ENCODE data around the gene WDR27. TPM values are rescaled to one million over a fixed set of nuclear protein-coding genes. Genes with fewer than 3 reads are reported as not detected.

The WDR27 gene
- total and polyA plus RNA-seq, 10 of the 15 experiments (the other 5 are each of a cell fraction or from before 2014, with no cell fraction given): 1.9 to 33.2 (median 19.0) TPM

DNA sequence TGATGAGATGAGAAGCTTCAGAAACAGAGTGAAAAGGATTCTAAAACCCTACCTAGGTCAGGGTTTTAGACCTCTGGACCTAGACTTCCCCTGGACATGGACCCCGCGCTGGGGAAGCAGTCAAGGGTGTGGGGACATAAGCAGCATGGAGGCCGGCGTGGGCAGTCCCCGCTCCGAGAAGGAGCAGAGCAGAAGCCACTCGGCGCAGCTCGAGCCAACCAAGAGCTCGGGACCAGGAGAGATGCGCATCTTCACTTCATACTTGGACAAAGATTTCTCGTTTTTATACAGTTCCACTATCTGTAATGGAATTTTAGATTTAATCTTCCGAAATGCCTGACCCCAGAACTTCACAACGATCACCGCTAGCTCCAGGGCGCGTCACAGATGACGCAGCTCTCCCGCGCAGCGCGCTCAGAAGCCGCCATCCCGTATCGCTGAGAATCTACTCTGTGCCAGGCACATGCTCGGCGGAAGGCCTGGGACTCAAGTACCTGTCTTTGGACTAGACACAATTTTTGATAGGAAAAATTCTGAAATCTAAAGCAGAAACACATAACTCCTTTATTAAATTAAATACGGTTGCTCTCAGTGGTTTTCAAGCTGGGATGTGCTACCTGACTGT lies 60.3 kb downstream of the WDR27 start:
- WGBS (ENCODE audit: insufficient coverage, insufficient replicate concordance, low lambda C conversion rate, missing lambda C conversion rate): 97% methylated on average over 28 of the region's 28 CpGs
- no peak overlapping the region for H3K9ac ChIP-seq (ENCODE audit: control insufficient read depth, insufficient read depth, low read length)

DNA sequence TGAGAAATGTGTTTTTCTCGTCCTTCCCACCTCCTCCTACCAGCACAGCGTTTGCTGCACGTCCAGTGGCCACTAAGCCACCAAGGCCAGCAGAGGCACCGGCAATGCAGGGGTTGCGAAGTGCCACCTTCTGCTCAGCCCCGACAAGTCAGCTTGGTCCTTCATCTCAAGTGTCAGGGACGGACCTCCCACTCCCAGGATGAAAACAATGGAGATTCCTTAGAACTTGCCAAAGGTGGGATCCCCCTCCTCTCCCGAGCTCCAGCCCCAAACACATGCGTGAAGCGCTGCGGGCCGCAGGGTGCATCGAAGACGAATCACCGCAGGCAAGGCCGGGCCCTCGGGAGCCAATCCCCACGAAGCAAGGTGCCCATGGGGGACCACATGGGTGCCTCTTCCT lies 60.8 kb downstream of the WDR27 start:
- H3K36me3 ChIP-seq (ENCODE audit: control insufficient read depth in 2 of 2, insufficient read depth in 2 of 2, low read length in 1 of 2): no peaks in the 10 kb centered on the region
- RAD21 ChIA-PET (ENCODE audit: unreplicated experiment): no interaction called here
- H3K27me3 ChIP-seq (replicated peaks in 1 of 2; ENCODE audit: control insufficient read depth in 2 of 2, insufficient read depth in 2 of 2, low read length in 1 of 2): no peaks in the 10 kb centered on the region
- BruUV-seq (replicated peaks): no TSS peak
- 89% methylated on average over 18 of the region's 18 CpGs for WGBS (ENCODE audit: insufficient coverage, insufficient replicate concordance, low lambda C conversion rate, missing lambda C conversion rate)
- no peak overlapping the region for H3K4me3 ChIP-seq
- H3K4me1 ChIP-seq (ENCODE audit: control insufficient read depth, insufficient read depth, low read length): no peaks in the 10 kb centered on the region
- SMC1A ChIA-PET (ENCODE audit: uncharacterized antibody, unreplicated experiment): no interaction called here
- H3K9ac ChIP-seq (ENCODE audit: control insufficient read depth, insufficient read depth, low read length): no peak overlapping the region
- ATAC-seq (no peak), DNase-seq (ENCODE audit: low read depth, low spot score) (no peak), FAIRE-seq (no peak)
- H3K79me2 ChIP-seq (ENCODE audit: control insufficient read depth, insufficient read depth, low read length): no peaks in the 10 kb centered on the region
- H4K20me1 ChIP-seq (ENCODE audit: control insufficient read depth, insufficient read depth): no peaks in the 10 kb centered on the region
- H3K4me2 ChIP-seq (ENCODE audit: control insufficient read depth, insufficient read depth): no peak overlapping the region
- intact Hi-C loops (cut with micrococcal nuclease; ENCODE audit: unreplicated experiment): no loop called here
- in situ Hi-C loops (cut with MboI): no loop called here
- POLR2A ChIA-PET: no interaction called here
- H2AFZ ChIP-seq (ENCODE audit: control insufficient read depth, low read depth, low read length): no peak overlapping the region
- no peak overlapping the region for H3K27ac ChIP-seq (ENCODE audit: control insufficient read depth, insufficient read depth)
- H3K9me3 ChIP-seq (replicated peaks; ENCODE audit: control insufficient read depth, insufficient read depth, low read length): no peaks in the 10 kb centered on the region
- CTCF ChIA-PET: no interaction called here
- TF ChIP-seq, protein P1, sequence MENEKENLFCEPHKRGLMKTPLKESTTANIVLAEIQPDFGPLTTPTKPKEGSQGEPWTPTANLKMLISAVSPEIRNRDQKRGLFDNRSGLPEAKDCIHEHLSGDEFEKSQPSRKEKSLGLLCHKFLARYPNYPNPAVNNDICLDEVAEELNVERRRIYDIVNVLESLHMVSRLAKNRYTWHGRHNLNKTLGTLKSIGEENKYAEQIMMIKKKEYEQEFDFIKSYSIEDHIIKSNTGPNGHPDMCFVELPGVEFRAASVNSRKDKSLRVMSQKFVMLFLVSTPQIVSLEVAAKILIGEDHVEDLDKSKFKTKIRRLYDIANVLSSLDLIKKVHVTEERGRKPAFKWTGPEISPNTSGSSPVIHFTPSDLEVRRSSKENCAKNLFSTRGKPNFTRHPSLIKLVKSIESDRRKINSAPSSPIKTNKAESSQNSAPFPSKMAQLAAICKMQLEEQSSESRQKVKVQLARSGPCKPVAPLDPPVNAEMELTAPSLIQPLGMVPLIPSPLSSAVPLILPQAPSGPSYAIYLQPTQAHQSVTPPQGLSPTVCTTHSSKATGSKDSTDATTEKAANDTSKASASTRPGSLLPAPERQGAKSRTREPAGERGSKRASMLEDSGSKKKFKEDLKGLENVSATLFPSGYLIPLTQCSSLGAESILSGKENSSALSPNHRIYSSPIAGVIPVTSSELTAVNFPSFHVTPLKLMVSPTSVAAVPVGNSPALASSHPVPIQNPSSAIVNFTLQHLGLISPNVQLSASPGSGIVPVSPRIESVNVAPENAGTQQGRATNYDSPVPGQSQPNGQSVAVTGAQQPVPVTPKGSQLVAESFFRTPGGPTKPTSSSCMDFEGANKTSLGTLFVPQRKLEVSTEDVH (IDR thresholded peaks at IDR 0.05; ENCODE audit: low read depth, partially characterized antibody): no peak
- TF ChIP-seq MTA2 (IDR thresholded peaks at IDR 0.05; ENCODE audit: low read depth): no peak
- TF ChIP-seq, protein P2, sequence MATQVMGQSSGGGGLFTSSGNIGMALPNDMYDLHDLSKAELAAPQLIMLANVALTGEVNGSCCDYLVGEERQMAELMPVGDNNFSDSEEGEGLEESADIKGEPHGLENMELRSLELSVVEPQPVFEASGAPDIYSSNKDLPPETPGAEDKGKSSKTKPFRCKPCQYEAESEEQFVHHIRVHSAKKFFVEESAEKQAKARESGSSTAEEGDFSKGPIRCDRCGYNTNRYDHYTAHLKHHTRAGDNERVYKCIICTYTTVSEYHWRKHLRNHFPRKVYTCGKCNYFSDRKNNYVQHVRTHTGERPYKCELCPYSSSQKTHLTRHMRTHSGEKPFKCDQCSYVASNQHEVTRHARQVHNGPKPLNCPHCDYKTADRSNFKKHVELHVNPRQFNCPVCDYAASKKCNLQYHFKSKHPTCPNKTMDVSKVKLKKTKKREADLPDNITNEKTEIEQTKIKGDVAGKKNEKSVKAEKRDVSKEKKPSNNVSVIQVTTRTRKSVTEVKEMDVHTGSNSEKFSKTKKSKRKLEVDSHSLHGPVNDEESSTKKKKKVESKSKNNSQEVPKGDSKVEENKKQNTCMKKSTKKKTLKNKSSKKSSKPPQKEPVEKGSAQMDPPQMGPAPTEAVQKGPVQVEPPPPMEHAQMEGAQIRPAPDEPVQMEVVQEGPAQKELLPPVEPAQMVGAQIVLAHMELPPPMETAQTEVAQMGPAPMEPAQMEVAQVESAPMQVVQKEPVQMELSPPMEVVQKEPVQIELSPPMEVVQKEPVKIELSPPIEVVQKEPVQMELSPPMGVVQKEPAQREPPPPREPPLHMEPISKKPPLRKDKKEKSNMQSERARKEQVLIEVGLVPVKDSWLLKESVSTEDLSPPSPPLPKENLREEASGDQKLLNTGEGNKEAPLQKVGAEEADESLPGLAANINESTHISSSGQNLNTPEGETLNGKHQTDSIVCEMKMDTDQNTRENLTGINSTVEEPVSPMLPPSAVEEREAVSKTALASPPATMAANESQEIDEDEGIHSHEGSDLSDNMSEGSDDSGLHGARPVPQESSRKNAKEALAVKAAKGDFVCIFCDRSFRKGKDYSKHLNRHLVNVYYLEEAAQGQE (IDR thresholded peaks at IDR 0.05; ENCODE audit: low read depth, low read length): no peak
- TF ChIP-seq PRDM15 (CRISPR knock-in tag; IDR thresholded peaks at IDR 0.05): no peak

More for the DNA sequence above, 60.3 kb downstream of the WDR27 start:
- Histone ChIP-seq H3K36me3 (ENCODE audit: control insufficient read depth in 2 of 2, insufficient read depth in 2 of 2, low read length in 1 of 2) (no peaks in the 10 kb centered on the region), H4K20me1 (ENCODE audit: control insufficient read depth, insufficient read depth) (no peaks in the 10 kb centered on the region), H3K4me3 (no peak overlapping the region), H3K27me3 (replicated peaks in 1 of 2; ENCODE audit: control insufficient read depth in 2 of 2, insufficient read depth in 2 of 2, low read length in 1 of 2) (no peaks in the 10 kb centered on the region), H2AFZ (ENCODE audit: control insufficient read depth, low read depth, low read length) (no peak overlapping the region), H3K79me2 (ENCODE audit: control insufficient read depth, insufficient read depth, low read length) (no peaks in the 10 kb centered on the region), H3K4me2 (ENCODE audit: control insufficient read depth, insufficient read depth) (no peak overlapping the region), H3K27ac (ENCODE audit: control insufficient read depth, insufficient read depth) (no peak overlapping the region), H3K9me3 (replicated peaks; ENCODE audit: control insufficient read depth, insufficient read depth, low read length) (no peaks in the 10 kb centered on the region), H3K4me1 (ENCODE audit: control insufficient read depth, insufficient read depth, low read length) (no peaks in the 10 kb centered on the region)
- no TSS peak for BruUV-seq (replicated peaks)
- intact Hi-C loops (cut with micrococcal nuclease; ENCODE audit: unreplicated experiment): no loop called here
- no peak for DNase-seq (ENCODE audit: low read depth, low spot score)
- no peak for FAIRE-seq
- CTCF ChIA-PET: no interaction called here
- ATAC-seq: no peak
- SMC1A ChIA-PET (ENCODE audit: uncharacterized antibody, unreplicated experiment): no interaction called here
- in situ Hi-C loops (cut with MboI): no loop called here
- RAD21 ChIA-PET (ENCODE audit: unreplicated experiment): no interaction called here
- POLR2A ChIA-PET: no interaction called here
- TF ChIP-seq CHD2 (IDR thresholded peaks at IDR 0.05; ENCODE audit: borderline replicate concordance, low read depth, low read length): no peak
- TF ChIP-seq POU2F2 (IDR thresholded peaks at IDR 0.05; ENCODE audit: borderline replicate concordance, low read depth, low read length): no peak
